DMS79 (cell line): ENCODE data around the gene TRIM37.
"Not testable (repeated sequence)": the region's sequence is repeated elsewhere in the genome, so short reads cannot be mapped to it uniquely, and the experiment has no call there.

ENCODE experiments used
- DNase-seq: peaks from one replicate; lab custom pipeline; 2025; lab: John Stamatoyannopoulos, UW

The TRIM37 gene

GRCh38 chr17:58993311-58993710 is 113.4 kb downstream of the TRIM37 start:
- no peak for DNase-seq

- DNase-seq = no peak
These were observed 114.9 kb downstream of the TRIM37 start for GRCh38 chr17:58991718-58992331.

- DNase-seq = no peak
These were observed 117.1 kb downstream of the TRIM37 start for GRCh38 chr17:58989629-58990028.

- DNase-seq = no peak
These were observed 120.7 kb downstream of the TRIM37 start for GRCh38 chr17:58985971-58986370.

- no peak for DNase-seq
These were observed 121.3 kb downstream of the TRIM37 start for GRCh38 chr17:58985367-58985766.

GRCh38 chr17:58982626-58983025 is 124.1 kb downstream of the TRIM37 start:
- no peak for DNase-seq

- no peak for DNase-seq
These were observed 125.8 kb downstream of the TRIM37 start for GRCh38 chr17:58980706-58981481.

GRCh38 chr17:58976541-58976940 is 130.1 kb downstream of the TRIM37 start:
- DNase-seq = no peak

- no peak for DNase-seq
These were observed 132.3 kb downstream of the TRIM37 start for GRCh38 chr17:58974354-58974753.

GRCh38 chr17:58970609-58971450 is 135.8 kb downstream of the TRIM37 start:
- no peak for DNase-seq

GRCh38 chr17:58969612-58970011 is 137.1 kb downstream of the TRIM37 start:
- no peak for DNase-seq

- DNase-seq = peak; percentile 83
These were observed 137.5 kb downstream of the TRIM37 start for GRCh38 chr17:58969156-58969555.

- no peak for DNase-seq
These were observed 138.1 kb downstream of the TRIM37 start for GRCh38 chr17:58968426-58969061.

GRCh38 chr17:58966208-58966607 is 140.5 kb downstream of the TRIM37 start:
- DNase-seq = no peak

- DNase-seq = no peak
These were observed 141.5 kb downstream of the TRIM37 start for GRCh38 chr17:58965221-58965620.

- peak; percentile 27 for DNase-seq
These were observed 146.6 kb downstream of the TRIM37 start for GRCh38 chr17:58960068-58960467.

GRCh38 chr17:58957725-58958073 is 149.0 kb downstream of the TRIM37 start:
- not testable (repeated sequence) for DNase-seq

GRCh38 chr17:58956997-58957724 is 149.5 kb downstream of the TRIM37 start:
- DNase-seq = no peak

GRCh38 chr17:58954358-58954757 is 152.3 kb downstream of the TRIM37 start:
- not testable (repeated sequence) for DNase-seq

GRCh38 chr17:58947824-58948223 is 158.9 kb downstream of the TRIM37 start:
- DNase-seq = no peak

- DNase-seq = no peak
These were observed 159.3 kb downstream of the TRIM37 start for GRCh38 chr17:58947411-58947810.

GRCh38 chr17:58944166-58944565 is 162.5 kb downstream of the TRIM37 start:
- DNase-seq = no peak
